ENCODE data around the gene HCN3.

DNA sequence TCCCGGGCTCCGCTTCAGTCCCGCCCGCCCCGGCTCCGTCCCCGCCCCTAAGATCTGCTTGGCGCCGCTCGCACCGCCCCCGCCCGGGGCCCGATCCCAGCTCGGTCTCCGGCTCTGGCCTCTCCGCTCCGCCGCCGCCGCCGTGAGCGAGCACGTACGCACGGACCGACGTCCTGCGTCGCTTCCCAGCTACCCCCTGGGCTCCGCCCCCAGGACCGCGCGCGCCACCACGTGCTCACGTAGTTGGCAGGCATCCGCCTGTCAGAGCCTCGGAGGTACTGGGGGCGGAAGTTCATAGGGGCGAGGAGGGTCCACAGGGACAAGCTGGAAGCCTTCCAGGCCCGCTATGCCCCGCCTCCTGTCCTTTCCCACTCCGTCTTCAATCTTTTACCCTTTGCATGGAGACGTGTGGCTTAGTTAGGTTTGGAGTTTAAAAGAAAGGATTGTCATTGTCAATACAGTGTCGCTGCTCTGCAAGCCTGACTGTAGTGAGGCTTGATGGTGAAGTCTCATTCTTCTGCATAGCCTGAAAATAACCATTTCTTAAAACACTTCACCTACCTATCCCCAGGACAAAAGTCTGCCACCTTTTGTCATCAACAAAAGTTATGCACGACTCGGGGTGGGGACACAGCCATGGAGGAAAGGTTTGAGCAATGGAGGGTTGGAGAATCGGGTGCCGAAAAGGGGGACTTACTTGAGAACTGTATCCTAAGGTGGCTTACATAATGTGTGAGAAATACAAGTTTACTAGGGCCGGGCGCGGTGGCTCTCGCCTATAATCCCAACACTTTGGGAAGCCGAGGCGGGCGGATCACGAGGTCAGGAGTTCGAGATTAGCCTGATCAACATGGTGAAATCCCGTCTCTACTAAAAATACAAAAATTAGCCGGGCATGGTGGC is 3.7 kb upstream of the HCN3 start, which contains the start of gene CLK2:
- TF ChIP-seq POLR2A (IDR thresholded peaks at IDR 0.05), result peak; percentile 52
- TF ChIP-seq CTCF (IDR thresholded peaks at IDR 0.05), result no peak

Data from testis (tissue), 2 donors.